Neural progenitor cell (in vitro differentiated cells): ENCODE results near the gene MEI1.

Experiments
- CTCF ChIP-seq: fragments of 200-600 bp; sonication (generic); IDR thresholded peaks from 2 replicates; pipeline ENCODE4 v1.5.1; 2017; ENCODE audit warnings: antibody characterized with exemption, mild to moderate bottlenecking
- EZH2 ChIP-seq: fragments of 200-600 bp; sonication (generic); IDR thresholded peaks from 2 replicates; pipeline ENCODE4 v1.6.1; 2017; ENCODE audit warnings: antibody characterized with exemption, mild to moderate bottlenecking, moderate library complexity

DNA sequence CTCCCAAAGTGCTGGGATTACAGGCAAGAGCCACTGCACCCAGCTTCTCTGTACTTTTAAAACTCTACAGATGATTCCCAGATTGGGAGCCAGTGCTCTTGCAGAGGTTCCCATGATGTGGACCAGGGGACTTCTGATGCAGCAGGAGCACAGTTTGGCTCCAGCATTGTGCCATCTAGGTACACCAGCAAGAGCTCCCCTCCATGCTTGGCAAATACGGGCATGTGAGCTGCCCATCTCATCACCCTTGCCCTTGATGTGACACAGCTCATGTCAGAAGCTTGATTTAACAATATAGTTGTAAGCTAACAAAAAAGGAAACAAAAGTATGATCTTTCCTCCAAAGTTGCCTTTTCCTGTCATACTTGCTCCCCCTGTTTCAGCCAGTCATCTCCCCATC lies 39.4 kb upstream of the MEI1 start:
- TF ChIP-seq CTCF (no peak), EZH2 (no peak)
